Measurements from ENCODE around the gene B4GALNT3.

GRCh38 chr12:579420-580110 is 119.8 kb downstream of the B4GALNT3 start:
- TF ChIP-seq CTCF (IDR thresholded peaks at IDR 0.05; ENCODE audit: insufficient read depth, low read length) (no peak), POLR2AphosphoS5 (IDR thresholded peaks at IDR 0.05; ENCODE audit: low read depth) (no peak), GABPA (IDR thresholded peaks at IDR 0.05; ENCODE audit: low read depth) (no peak)
- TF ChIP-seq, protein P1, sequence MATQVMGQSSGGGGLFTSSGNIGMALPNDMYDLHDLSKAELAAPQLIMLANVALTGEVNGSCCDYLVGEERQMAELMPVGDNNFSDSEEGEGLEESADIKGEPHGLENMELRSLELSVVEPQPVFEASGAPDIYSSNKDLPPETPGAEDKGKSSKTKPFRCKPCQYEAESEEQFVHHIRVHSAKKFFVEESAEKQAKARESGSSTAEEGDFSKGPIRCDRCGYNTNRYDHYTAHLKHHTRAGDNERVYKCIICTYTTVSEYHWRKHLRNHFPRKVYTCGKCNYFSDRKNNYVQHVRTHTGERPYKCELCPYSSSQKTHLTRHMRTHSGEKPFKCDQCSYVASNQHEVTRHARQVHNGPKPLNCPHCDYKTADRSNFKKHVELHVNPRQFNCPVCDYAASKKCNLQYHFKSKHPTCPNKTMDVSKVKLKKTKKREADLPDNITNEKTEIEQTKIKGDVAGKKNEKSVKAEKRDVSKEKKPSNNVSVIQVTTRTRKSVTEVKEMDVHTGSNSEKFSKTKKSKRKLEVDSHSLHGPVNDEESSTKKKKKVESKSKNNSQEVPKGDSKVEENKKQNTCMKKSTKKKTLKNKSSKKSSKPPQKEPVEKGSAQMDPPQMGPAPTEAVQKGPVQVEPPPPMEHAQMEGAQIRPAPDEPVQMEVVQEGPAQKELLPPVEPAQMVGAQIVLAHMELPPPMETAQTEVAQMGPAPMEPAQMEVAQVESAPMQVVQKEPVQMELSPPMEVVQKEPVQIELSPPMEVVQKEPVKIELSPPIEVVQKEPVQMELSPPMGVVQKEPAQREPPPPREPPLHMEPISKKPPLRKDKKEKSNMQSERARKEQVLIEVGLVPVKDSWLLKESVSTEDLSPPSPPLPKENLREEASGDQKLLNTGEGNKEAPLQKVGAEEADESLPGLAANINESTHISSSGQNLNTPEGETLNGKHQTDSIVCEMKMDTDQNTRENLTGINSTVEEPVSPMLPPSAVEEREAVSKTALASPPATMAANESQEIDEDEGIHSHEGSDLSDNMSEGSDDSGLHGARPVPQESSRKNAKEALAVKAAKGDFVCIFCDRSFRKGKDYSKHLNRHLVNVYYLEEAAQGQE (IDR thresholded peaks at IDR 0.05; ENCODE audit: insufficient replicate concordance, low read depth): no peak
